ENCODE measurements around the gene KAZN. TPM values are rescaled to one million over a fixed set of nuclear protein-coding genes. Genes with fewer than 3 reads are reported as not detected.

The KAZN gene
- total RNA-seq = 8.4 TPM
- 7.2 TPM for polyA plus RNA-seq

- WGBS = under 1% methylated on average over 81 of the region's 81 CpGs
- H3K4me3 ChIP-seq (ENCODE audit: low read depth, low read length) = peak within 1 kb of the TSS; percentile 70
- no peaks in the 10 kb centered on the region for H3K4me1 ChIP-seq (ENCODE audit: insufficient read depth)
- H3K36me3 ChIP-seq (ENCODE audit: insufficient read depth) = no peaks in the 10 kb centered on the region
- no peak within 1 kb of the TSS for H3K27ac ChIP-seq (ENCODE audit: low read depth)
- DNase-seq (ENCODE audit: extremely low spot score) = no peak
These were observed at the start of gene KAZN for GRCh38 chr1:14598498-14599182. KAZN (plus strand) TSS chr1:14598685.

DNA sequence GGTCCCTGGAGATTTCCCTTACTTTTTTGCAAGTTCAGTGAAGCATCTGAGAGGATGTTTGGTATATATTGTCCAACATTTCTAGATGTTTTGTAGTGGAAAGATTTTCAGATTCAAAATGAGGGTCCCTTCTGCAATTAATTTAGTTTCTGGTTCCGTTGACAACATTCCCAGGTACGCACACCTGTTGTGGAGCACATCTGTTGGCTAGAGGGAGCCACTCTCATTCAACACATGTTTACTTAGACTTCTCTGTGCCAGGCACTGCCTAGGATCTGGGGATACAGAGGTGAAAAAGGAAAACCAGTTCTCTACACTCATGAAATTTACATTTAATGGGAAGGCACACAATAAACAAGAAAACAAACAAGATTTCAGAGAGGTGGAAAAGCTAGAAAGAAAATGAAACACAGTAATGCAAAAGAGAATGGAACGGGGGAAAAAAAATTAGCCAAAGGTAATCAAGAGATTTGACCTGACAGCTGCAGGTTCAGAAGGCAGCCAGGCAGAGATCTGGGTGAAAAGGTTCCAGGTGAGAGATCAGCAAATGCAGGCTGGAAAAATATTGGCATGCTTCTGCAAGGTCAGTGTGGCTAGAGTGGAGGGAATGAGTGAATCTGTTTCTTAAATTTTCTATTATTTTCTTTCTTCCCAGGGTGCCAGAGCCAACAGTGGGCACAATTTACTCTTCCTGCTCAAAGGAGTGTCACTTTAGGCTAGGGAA lies 48.4 kb upstream of the KAZN start:
- no peaks in the 10 kb centered on the region for H3K4me1 ChIP-seq (ENCODE audit: insufficient read depth)
- no peaks in the 10 kb centered on the region for H3K36me3 ChIP-seq (ENCODE audit: insufficient read depth)
- WGBS = 85% methylated on average over 3 of the region's 3 CpGs
- no peak overlapping the region for H3K4me3 ChIP-seq (ENCODE audit: low read depth, low read length)
- no peak overlapping the region for H3K27ac ChIP-seq (ENCODE audit: low read depth)
- no peak for DNase-seq (ENCODE audit: extremely low spot score)

DNA sequence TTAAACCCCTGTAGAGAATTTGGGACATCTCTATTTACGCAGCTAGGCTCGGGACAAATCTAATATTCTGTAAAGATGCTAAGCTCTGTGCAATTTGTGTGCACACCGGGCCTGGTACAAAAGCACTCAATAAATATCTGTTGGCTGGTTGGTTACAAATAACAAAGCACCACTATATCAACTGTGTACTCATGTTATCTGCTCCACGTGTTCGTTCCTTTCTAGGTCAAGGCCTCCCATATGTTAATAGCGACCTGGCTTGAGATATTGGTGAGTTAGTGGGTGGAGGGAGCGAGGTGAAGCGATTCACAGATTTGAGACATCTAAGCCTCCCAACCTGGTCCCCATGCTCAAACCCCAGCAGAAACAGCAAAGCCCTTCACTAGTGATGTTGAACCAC lies 47.1 kb upstream of the KAZN start:
- WGBS = 85% methylated on average over 8 of the region's 8 CpGs

DNA sequence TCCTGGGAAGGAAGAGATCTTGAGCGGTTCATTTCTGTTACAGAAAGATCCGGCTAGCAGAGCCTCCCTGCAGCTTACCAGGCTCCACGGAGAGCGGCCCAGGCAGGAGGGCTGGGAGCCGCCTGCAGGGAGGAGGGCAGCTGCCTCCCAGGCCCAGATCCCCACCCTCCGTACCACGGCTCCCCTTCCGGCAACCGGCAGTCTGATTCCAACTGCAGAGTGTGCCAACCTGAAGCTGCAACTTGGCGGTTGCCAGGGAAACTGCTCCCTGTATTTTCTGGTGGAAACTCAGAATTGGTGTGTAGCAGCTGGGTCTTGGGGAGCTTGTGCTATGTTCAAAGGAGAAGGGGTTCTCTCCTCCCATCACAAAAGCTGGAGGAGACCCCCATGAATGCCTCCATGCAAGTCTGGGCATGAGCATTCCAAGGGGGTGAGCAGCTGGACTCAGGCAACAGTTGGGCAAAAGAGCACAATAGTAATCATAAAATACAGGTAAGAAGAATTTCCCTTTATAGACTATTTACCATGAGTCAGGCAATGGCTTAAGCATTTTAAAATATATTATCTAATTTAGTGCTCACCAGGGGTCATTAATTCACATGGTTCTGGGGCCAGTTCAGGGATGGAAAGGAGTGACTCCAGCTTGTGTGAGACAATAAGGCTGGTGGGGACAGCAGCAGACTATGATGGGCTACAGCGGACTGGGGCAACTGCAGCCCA lies 46.1 kb upstream of the KAZN start:
- no peak overlapping the region for H3K4me3 ChIP-seq (ENCODE audit: low read depth, low read length)
- no peak for DNase-seq (ENCODE audit: extremely low spot score)
- WGBS = 71% methylated on average over 11 of the region's 11 CpGs
- H3K4me1 ChIP-seq (ENCODE audit: insufficient read depth) = no peaks in the 10 kb centered on the region
- H3K27ac ChIP-seq (ENCODE audit: low read depth) = no peak overlapping the region
- H3K36me3 ChIP-seq (ENCODE audit: insufficient read depth) = no peaks in the 10 kb centered on the region

More for the DNA sequence above, 47.1 kb upstream of the KAZN start:
- H3K4me3 ChIP-seq (ENCODE audit: low read depth, low read length) = no peak overlapping the region
- no peaks in the 10 kb centered on the region for H3K36me3 ChIP-seq (ENCODE audit: insufficient read depth)
- DNase-seq (ENCODE audit: extremely low spot score) = no peak
- no peaks in the 10 kb centered on the region for H3K4me1 ChIP-seq (ENCODE audit: insufficient read depth)
- no peak overlapping the region for H3K27ac ChIP-seq (ENCODE audit: low read depth)

GRCh38 chr1:14553711-14554110 lies 44.8 kb upstream of the KAZN start:
- no peaks in the 10 kb centered on the region for H3K4me1 ChIP-seq (ENCODE audit: insufficient read depth)
- H3K27ac ChIP-seq (ENCODE audit: low read depth) = no peak overlapping the region
- 66% methylated on average over 7 of the region's 7 CpGs for WGBS
- H3K4me3 ChIP-seq (ENCODE audit: low read depth, low read length) = no peak overlapping the region
- no peak for DNase-seq (ENCODE audit: extremely low spot score)
- no peaks in the 10 kb centered on the region for H3K36me3 ChIP-seq (ENCODE audit: insufficient read depth)

- Histone ChIP-seq H3K27ac (ENCODE audit: low read depth) (no peak overlapping the region), H3K4me1 (ENCODE audit: insufficient read depth) (no peaks in the 10 kb centered on the region), H3K4me3 (ENCODE audit: low read depth, low read length) (no peak overlapping the region), H3K36me3 (ENCODE audit: insufficient read depth) (no peaks in the 10 kb centered on the region)
- 56% methylated on average over 2 of the region's 2 CpGs for WGBS
- DNase-seq (ENCODE audit: extremely low spot score) = no peak
These were observed 43.4 kb upstream of the KAZN start for GRCh38 chr1:14555091-14555490.

DNA sequence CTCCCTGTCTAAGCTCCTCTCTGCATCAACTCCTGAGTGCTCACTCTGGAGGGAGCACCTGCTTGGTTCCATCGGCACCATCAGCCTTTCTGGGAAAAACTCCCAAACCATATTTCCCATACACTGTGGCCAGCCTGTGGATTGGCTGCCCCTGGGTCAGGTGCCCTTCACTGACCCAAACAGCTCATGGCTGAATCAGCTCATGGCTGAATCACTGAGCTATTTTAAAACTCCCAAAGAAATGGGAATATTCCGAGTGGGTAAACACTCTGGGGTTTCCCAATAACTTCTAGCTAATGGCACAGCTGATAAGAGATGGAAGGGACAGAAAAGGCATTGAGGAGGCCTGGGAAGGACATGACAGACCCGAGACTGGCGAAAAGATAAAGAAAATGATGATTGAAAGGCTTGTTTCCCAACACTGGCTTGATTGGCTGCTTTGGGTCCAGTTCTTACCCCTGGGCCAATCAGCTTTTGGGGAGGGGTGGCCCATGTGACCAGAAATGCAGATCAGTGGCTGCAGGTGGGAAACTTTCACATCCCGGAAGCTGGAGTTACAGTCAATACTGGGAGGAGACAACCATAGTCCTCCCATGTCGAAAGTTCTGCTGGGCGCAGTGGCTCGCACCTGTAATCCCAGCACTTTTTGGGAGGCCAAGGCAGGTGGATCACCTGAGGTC lies 37.3 kb upstream of the KAZN start:
- no peaks in the 10 kb centered on the region for H3K36me3 ChIP-seq (ENCODE audit: insufficient read depth)
- no peak overlapping the region for H3K27ac ChIP-seq (ENCODE audit: low read depth)
- no peak for DNase-seq (ENCODE audit: extremely low spot score)
- H3K4me3 ChIP-seq (ENCODE audit: low read depth, low read length) = no peak overlapping the region
- WGBS = 93% methylated on average over 8 of the region's 8 CpGs
- H3K4me1 ChIP-seq (ENCODE audit: insufficient read depth) = no peaks in the 10 kb centered on the region

- no peak for DNase-seq (ENCODE audit: extremely low spot score)
These were observed 33.4 kb upstream of the KAZN start for GRCh38 chr1:14565090-14565489.

GRCh38 chr1:14567056-14567455 lies 31.4 kb upstream of the KAZN start:
- H3K4me1 ChIP-seq (ENCODE audit: insufficient read depth) = no peaks in the 10 kb centered on the region
- no peak overlapping the region for H3K4me3 ChIP-seq (ENCODE audit: low read depth, low read length)
- WGBS = 90% methylated on average over 2 of the region's 2 CpGs
- H3K36me3 ChIP-seq (ENCODE audit: insufficient read depth) = no peaks in the 10 kb centered on the region
- DNase-seq (ENCODE audit: extremely low spot score) = no peak
- H3K27ac ChIP-seq (ENCODE audit: low read depth) = no peak overlapping the region

More at GRCh38 chr1:14565090-14565489, 33.4 kb upstream of the KAZN start:
- 45% methylated on average over 2 of the region's 2 CpGs for WGBS
- no peaks in the 10 kb centered on the region for H3K36me3 ChIP-seq (ENCODE audit: insufficient read depth)
- no peaks in the 10 kb centered on the region for H3K4me1 ChIP-seq (ENCODE audit: insufficient read depth)
- no peak overlapping the region for H3K27ac ChIP-seq (ENCODE audit: low read depth)
- no peak overlapping the region for H3K4me3 ChIP-seq (ENCODE audit: low read depth, low read length)

GRCh38 chr1:14567903-14568302 lies 30.6 kb upstream of the KAZN start:
- no peak for DNase-seq (ENCODE audit: extremely low spot score)
- WGBS = 91% methylated on average over 5 of the region's 5 CpGs
- Histone ChIP-seq H3K4me1 (ENCODE audit: insufficient read depth) (no peaks in the 10 kb centered on the region), H3K36me3 (ENCODE audit: insufficient read depth) (no peaks in the 10 kb centered on the region), H3K27ac (ENCODE audit: low read depth) (no peak overlapping the region), H3K4me3 (ENCODE audit: low read depth, low read length) (no peak overlapping the region)

GRCh38 chr1:14568716-14569355 lies 29.6 kb upstream of the KAZN start:
- H3K27ac ChIP-seq (ENCODE audit: low read depth) = no peak overlapping the region
- WGBS = 87% methylated on average over 6 of the region's 8 CpGs
- no peaks in the 10 kb centered on the region for H3K36me3 ChIP-seq (ENCODE audit: insufficient read depth)
- H3K4me3 ChIP-seq (ENCODE audit: low read depth, low read length) = no peak overlapping the region
- DNase-seq (ENCODE audit: extremely low spot score) = no peak
- no peaks in the 10 kb centered on the region for H3K4me1 ChIP-seq (ENCODE audit: insufficient read depth)

DNA sequence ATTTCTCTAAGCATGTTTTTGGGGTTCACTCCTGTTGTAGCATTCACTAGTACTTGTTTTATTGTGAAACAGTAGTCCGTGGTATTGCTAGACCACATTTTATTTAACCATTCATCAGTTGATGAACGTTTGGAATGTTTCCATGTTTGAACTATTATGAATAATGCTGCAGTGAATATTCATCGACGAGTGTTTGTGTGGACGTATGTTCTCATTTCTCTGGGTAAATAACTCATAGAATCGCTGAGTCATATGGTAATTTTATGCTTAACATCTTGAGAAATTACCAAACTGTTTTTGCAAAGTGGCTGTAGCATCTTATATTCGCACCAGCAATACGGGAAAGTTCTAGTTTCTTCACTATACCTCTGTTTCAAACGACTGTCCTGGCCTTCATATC lies 28.0 kb upstream of the KAZN start:
- no peaks in the 10 kb centered on the region for H3K4me1 ChIP-seq (ENCODE audit: insufficient read depth)
- WGBS = 79% methylated on average over 9 of the region's 9 CpGs
- DNase-seq (ENCODE audit: extremely low spot score) = no peak
- no peak overlapping the region for H3K4me3 ChIP-seq (ENCODE audit: low read depth, low read length)
- H3K36me3 ChIP-seq (ENCODE audit: insufficient read depth) = no peaks in the 10 kb centered on the region
- no peak overlapping the region for H3K27ac ChIP-seq (ENCODE audit: low read depth)
